Measurements from ENCODE around the gene TTC22. TPM values are rescaled to one million over a fixed set of nuclear protein-coding genes. Genes with fewer than 3 reads are reported as not detected.

The TTC22 gene
- total RNA-seq, 2 experiments from 2014 or later, result 4.8 to 5.3 TPM

DNA sequence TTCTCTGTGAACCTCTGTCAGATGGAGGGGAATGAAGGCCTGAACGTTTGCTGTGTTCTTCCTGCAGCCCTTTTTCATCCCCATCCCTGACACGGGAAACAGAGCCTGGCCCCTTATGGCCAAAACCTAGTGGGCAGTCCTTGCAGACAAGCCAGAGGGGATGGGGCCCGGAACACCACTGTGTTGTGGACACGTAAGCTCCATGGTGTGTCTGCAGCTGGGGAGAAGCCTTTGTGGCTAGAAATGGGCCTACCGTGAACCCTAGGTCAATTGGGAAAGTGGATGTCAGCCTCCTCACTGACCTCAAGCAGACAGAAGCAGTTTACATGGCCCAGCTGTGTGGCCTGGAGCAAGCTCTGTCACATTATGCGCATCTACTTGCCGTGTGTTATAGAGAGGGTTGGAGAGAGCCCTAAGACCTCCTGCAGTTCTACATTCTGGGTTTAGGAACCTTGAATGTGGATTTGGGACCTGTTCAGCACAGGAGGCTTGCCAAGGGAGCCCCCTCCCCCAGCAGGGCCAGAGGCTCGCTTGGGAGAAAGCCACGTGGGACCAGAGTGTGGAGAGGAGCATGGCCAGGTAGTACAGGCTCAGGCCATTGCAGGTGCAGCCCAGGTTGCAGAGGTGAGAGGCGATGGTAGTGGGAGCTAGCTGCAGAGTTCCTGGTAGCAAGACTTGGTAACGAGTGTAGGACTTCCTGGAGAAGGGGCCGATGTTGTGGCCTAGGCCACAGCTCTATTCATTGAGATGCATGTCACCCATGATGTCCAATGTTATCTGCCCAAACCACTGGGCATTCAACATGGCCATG, 57.5 kb downstream of the TTC22 start:
- no peaks in the 10 kb centered on the region for H3K9me3 Mint-ChIP-seq
- H3K27ac Mint-ChIP-seq, result no peak overlapping the region
- no peaks in the 10 kb centered on the region for H3K27me3 Mint-ChIP-seq
- peaks cover 9% of the 10 kb centered on the region for H3K36me3 Mint-ChIP-seq
- no peak overlapping the region for H3K4me3 Mint-ChIP-seq
- H3K4me1 Mint-ChIP-seq, result no peaks in the 10 kb centered on the region
- no peak for DNase-seq

- no peak overlapping the region for H3K4me3 Mint-ChIP-seq
- H3K4me1 Mint-ChIP-seq, result no peaks in the 10 kb centered on the region
- DNase-seq, result no peak
- no peaks in the 10 kb centered on the region for H3K9me3 Mint-ChIP-seq
- H3K27ac Mint-ChIP-seq, result no peak overlapping the region
- no peaks in the 10 kb centered on the region for H3K27me3 Mint-ChIP-seq
- H3K36me3 Mint-ChIP-seq, result peaks cover 14% of the 10 kb centered on the region
Measured at GRCh38 chr1:54742282-54742681, 58.8 kb downstream of the TTC22 start.

DNA sequence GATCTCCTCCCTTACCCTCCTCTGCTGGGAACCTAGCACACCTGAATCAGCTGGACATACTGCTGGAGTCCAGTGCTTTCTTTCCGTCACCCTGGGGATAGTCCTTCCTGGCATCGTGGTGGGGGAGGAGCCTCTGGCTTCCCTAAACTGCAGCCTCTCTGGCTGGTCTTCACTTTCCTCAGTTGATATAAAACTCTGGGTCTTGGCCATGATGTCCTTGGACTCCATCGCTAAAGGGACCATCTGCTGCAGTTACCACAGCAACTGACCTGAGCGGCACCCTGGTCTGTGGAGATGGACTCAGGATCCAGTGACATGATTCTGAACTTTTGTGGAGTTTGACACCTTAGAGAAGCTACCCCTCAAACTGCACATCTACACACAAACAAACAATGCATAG, 59.6 kb downstream of the TTC22 start:
- no peak for DNase-seq
- no peak overlapping the region for H3K4me3 Mint-ChIP-seq
- H3K36me3 Mint-ChIP-seq, result peaks cover 20% of the 10 kb centered on the region
- no peaks in the 10 kb centered on the region for H3K4me1 Mint-ChIP-seq
- no peaks in the 10 kb centered on the region for H3K9me3 Mint-ChIP-seq
- H3K27me3 Mint-ChIP-seq, result no peaks in the 10 kb centered on the region
- H3K27ac Mint-ChIP-seq, result no peak overlapping the region

DNA sequence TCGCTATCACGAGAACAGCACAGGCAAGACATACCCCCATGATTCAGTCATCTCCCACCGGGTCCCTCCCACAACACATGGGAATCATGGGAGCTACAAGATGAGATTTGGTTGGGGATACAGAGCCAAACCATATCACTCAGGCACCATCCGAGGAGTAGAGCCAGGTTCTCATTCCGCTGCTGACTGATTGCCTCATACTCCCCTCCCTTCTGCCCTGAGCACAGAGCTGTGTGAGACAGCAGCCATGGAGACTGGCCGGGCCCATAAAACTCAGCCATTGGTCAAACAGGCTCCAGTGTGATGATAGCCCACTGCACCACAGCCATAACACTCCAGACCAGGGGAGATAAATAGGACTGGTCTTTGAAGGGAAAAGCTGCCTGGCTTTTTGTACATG, 62.9 kb downstream of the TTC22 start:
- no peak overlapping the region for H3K27ac Mint-ChIP-seq
- no peaks in the 10 kb centered on the region for H3K27me3 Mint-ChIP-seq
- H3K36me3 Mint-ChIP-seq, result peaks cover 24% of the 10 kb centered on the region
- H3K9me3 Mint-ChIP-seq, result no peaks in the 10 kb centered on the region
- H3K4me3 Mint-ChIP-seq, result no peak overlapping the region
- no peaks in the 10 kb centered on the region for H3K4me1 Mint-ChIP-seq
- no peak for DNase-seq

GRCh38 chr1:54736685-54737084, 64.4 kb downstream of the TTC22 start:
- Mint-ChIP-seq H3K9me3 (no peaks in the 10 kb centered on the region), H3K27ac (no peak overlapping the region), H3K36me3 (peaks cover 22% of the 10 kb centered on the region), H3K4me3 (no peak overlapping the region), H3K4me1 (no peaks in the 10 kb centered on the region), H3K27me3 (no peaks in the 10 kb centered on the region)
- DNase-seq, result no peak

Other genes with a start within 250 kb of the TTC22 start
- not detected for gene FAM151A, start 177.8 kb downstream of the TTC22 start, total RNA-seq
- gene MROH7, start 159.5 kb downstream of the TTC22 start, total RNA-seq, result under 1 TPM; 0.12 to 0.14 TPM
- 10 to 100 TPM; 40.1 to 41.4 TPM for gene TTC4, start 85.5 kb downstream of the TTC22 start, total RNA-seq
- gene PARS2, start 36.8 kb downstream of the TTC22 start, total RNA-seq, result 1 to 10 TPM; 6.4 to 6.6 TPM
- 10 to 100 TPM; 66.1 to 69.4 TPM for gene DHCR24, start 85.9 kb upstream of the TTC22 start, total RNA-seq
- gene TMEM61, start 179.3 kb upstream of the TTC22 start, total RNA-seq, result not detected
- not detected for gene BSND, start 197.6 kb upstream of the TTC22 start, total RNA-seq
- not detected for gene PCSK9, start 238.2 kb upstream of the TTC22 start, total RNA-seq

Measured in activated naive CD8-positive, alpha-beta T cell treated with anti-CD3 and anti-CD28 coated beads for 36 hours (primary cell).